ENCODE data around the gene OVCA2.
"Not testable (repeated sequence)": the region's sequence is repeated elsewhere in the genome, so short reads cannot be mapped to it uniquely, and the experiment has no call there.

Gene OVCA2

DNA sequence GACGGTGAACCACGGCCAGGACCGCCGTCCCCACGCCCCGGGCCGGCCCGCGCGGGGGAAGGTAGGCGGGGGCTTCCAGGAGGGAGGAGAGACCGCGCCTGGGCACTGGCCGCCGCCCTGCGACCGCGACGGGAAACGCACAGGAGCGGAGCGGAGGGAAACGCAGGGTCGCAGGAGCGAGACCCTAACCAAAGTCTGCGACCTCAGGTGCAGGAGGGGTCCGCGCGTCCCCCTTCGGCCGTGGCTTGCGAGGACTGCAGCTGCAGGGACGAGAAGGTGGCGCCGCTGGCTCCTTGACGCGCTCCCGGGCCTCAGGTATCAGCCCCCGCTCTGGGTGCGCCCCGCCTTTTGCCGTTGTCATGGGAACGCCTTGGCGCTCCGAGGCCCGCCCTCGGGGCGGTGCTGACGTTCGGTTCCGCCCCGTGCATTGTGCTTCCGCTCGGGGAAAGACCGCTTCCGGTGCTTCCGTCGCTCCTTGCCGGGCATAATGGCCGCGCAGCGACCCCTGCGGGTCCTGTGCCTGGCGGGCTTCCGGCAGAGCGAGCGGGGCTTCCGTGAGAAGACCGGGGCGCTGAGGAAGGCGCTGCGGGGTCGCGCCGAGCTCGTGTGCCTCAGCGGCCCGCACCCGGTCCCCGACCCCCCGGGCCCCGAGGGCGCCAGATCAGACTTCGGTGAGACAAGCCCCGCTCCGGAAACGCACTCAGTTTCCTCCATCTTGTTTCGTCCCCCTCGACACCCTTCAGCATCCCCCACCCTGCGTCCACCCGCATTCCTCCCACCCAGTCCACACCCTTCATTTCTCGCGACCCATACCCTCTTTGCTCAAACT is at the start of gene OVCA2:
Gene OVCA2 (plus strand): TSS at position 462 of the 829 bp plus-strand sequence. CDS start 26 bp downstream, at position 488.
- DNase-seq (ENCODE audit: low spot score): peak; percentile 90

DNA sequence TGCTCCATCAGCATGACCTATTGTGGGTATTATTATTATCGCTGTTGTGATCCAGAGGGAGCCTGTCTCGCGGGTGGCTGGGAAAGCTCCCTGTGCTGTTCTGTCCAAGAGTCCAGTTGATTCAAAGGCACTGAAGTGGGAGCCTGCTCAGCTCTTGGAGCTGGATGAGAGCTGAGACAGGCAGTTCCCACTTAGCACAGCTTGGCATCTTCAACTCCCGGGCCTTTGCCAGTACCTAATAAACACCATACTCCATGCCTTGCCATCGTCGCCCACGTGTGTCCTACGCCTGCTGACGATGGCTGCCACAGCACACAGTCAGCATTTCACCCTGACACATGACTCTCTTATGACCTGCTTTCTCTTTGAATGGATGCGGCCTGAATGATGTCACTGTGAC is 49.3 kb upstream of the OVCA2 start:
- no peak for DNase-seq (ENCODE audit: low spot score)

DNA sequence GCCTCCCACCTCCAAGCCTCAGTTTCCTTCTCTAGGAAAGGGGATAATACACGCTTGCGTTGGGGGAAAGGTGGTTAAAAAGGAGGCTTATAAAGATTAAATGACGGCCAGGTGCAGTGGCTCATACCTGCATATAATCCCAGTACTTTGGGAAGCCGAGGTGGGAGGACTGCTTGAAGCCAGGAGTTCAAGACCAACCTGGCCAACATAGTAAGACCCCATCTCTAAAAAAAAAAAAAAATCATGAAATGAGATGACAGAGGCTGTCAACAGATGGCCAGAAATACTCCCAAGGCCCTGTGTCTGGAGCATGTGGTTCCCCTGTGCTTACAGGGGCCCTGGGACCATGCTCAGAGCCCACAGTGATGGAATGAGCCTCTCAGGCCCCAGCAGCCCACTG is 47.1 kb upstream of the OVCA2 start:
- DNase-seq (ENCODE audit: low spot score): no peak

DNA sequence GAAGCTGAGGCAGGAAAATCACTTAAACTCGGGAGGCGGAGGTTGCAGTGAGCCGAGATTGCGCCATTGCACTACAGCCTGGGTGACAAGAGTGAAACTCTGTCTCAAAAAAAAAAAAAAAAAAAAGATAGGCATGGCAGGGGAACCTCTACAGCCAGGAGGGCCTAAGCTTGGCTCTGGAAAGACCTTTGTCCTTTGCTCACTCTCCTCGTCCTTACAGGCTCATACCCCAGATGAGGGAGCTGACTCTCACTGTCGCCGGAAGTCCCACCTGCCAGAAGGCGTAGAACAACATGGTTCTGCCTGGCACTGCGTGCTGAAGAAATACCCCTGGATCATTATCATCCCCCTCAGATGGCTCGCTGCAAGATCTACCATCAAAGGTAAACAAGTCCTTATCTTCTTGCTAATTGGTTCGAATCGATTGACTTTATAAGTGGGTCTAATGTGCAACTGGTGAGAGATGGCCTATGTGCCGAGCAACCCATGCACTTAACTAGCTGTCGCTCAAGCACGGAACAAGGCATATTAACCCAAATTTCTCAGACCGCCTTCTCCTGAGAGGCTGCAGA is 46.4 kb upstream of the OVCA2 start:
- no peak for DNase-seq (ENCODE audit: low spot score)

DNA sequence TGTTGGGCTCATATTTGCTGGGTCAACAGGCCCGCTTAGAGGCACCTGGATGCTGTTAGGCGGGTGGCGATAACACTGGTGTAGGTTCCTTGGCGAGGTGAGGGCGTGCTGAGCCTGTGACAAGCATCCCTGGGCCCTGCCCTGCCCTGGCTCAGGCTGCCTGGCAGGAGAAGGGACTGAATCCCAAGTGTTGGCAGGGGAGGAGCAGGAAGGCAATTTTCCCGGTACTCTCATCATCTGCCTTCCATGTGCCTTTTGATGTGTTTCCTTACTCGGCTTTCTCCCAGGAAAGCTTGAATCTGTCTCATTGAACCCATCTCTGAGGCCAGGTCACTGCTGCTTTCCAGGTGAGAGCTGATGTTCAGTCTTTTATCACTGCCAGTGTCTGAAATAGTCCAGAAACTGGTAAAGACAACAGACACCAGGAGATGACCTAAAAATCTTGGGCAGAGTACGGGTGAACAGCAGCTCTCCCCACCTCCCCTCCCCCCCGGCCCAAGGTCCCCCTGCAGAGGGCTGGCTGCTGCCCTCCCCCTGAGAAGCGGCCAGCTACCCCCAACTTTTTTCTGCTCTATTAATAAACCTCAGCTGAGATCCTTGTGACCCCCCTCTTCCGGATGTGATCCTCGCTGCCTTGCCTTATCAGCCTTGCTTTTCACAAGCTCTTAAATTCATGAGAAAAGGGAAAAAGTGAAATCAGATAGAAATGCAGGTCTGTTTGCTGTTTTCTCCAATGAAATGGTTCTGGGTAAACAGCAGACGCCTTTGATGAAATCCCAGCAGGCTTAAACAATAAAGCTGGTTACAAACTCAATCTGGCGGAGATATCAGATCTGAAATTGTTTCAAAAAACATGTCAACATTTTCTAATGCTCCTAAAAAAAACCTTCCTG is 45.7 kb upstream of the OVCA2 start:
- DNase-seq (ENCODE audit: low spot score): no peak

DNA sequence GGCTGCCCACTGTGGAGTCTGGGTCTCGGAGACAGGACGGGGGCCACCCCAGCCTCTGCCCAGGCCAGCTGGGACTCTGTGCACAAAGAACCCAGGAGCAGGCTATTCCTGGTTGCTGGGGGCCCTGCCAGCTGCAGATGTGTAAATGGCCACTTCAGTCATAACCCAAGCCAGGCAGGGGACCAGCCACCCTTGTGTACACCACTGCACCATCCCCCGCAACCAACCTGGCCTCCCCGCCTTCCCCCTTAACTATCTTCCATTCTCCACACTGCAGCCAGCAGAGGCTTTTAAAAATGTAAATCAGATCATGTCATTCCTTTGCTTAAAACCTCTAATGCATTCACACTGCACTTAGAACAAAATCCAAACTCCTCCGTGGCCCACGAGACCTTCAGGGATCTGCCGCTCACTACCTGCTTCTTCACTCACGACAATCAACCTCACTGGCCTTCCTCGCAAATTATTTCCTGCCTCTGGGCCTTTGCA is 45.0 kb upstream of the OVCA2 start:
- no peak for DNase-seq (ENCODE audit: low spot score)

DNA sequence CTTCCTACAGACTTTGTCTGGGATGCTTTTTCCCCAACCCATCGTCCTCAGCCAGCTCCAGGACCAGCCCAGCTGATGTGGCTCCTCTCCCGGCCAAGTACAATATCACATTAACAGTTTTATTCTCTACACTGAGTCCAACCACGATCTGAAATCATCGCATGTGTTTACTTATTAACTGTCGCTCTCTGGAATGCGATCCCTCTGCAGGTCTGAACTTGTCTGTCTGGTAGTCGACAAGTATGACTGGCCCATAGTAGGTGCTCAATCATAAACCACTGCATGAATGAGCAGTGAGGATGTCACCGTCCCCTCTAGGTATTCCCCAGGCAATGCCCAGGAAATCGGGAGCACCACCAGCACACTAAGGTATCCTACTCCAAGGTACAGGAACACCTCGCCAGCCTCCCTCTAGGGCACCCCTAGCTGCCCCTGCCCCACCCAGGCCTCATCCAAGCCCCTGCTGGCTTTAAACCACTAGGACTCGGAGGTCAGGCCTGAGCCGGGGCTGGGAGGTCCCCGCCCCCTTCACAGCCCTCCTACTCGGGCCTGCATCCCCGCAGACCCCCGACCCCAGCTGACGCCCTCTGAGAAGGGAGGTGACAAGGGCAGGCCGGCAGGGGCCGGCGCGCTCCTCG is 44.4 kb upstream of the OVCA2 start:
- DNase-seq (ENCODE audit: low spot score): no peak

DNA sequence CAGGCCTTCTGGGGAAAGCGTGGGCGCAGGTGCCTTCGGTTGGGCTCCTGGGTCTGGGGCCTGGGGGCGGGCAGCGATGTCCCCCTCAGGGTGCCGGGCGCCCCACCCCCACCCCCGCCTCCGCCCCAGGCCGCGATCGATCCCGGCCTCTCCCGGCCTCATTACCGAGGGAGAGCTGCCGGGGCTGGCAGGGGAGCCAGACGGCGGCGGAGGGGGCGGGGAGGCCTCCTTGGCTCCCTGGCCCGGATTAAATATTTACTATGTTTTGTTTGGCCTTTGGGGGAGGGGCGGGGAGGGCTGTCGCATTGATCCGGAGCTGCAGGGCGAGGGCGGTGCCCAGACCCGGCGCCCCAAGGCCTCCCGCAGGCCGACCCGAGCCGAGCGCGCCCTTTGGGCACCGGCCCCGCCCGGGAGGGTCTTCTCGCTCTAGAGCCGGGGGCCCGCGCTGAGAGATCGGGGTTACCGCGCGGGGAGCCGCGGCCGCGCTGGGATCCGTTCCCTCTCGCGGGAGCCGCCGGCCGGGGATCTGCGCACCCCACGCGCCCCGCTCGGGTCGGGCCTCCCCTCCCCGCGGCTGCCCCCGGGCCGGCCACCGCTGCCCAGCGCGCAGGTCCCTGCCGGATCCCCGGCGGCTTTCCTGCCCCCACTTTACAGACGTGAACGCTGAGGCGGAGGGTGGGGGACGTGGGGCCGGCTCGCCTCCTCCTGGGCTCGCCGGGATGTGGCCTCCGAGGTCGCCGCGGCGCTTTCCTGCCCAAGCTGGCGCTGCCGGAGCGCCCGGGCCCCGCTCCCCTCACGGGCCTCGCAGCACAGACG is 43.7 kb upstream of the OVCA2 start:
- DNase-seq (ENCODE audit: low spot score): no peak

DNA sequence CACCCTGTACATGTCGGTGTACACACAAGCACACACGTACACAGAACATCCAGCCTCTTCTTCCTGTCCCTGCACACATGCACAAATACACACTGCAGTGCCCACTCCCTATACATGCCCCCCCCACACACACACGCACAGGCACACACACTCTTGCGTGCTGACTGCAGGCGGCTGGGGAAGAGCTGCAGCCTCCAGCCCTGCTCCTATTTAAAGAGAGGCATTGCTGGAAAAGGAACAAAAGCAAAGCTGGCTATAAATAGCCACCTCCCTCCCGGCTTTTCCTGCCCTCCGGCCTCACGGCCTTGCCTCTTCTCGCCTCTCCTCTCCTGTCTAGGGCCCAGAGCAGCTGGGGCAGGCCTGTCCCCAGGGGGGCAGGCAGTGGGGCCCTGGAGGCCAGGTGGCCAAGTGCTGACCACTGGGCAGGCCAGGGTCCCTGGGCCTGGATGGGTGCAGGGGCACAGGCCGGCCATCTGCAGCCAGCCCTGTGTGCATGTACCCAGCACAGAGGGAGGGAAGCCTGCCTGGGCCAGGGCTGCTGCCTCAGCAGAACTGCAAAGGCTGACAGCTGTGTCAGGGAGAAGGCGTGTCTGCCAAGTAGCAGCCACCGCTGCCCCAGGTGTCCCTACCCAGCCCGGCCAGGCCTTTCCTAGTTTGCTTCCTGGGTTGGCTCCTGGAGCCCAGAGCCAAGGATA is 42.1 kb upstream of the OVCA2 start:
- peak; percentile 33 for DNase-seq (ENCODE audit: low spot score)

DNA sequence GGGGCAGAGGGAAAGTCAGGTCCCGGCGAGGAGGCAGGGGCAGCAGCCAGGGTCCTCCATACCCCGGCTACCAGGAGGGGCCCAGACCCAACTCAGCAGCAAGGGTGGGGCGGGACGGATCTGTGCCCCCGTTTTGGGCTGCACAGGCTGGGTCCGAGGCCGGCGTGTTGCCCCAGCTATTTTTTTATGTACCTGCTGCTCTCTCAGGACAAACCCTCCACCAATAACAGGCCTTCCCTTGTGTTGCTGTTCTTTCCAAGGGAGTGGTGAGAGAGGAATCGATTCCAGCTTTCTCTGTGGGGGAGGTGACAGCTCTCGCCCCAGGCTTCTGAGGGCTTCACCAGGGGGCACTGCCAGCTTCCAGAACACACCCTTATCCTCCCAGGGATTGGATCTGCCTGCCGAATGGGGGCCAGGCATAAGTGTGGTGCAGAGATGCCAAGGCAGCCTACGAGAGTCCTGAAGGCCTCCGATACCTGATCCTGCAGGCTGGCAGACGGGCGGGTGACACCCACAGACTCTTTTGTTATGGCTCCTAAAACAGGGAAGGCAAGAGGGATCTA is 39.0 kb upstream of the OVCA2 start:
- no peak for DNase-seq (ENCODE audit: low spot score)

DNA sequence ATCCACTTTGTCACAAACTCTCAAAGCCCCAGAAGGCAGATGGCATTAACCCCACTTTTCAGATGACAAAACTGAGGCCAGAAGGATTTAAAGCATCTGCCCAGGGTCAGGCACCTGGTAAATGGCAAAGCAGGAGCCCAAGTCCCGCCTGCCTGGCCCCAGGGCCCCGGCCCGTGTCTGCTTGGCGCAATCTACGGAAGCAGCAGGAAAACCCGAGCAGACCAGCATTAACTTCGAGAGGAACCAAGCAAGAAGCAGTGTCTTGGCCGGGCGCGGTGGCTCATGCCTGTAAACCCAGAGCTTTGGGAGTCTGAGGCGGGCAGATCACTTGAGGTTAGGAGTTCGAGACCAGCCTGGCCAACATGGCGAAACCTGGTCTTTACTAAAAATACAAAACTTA is 38.3 kb upstream of the OVCA2 start:
- no peak for DNase-seq (ENCODE audit: low spot score)

DNA sequence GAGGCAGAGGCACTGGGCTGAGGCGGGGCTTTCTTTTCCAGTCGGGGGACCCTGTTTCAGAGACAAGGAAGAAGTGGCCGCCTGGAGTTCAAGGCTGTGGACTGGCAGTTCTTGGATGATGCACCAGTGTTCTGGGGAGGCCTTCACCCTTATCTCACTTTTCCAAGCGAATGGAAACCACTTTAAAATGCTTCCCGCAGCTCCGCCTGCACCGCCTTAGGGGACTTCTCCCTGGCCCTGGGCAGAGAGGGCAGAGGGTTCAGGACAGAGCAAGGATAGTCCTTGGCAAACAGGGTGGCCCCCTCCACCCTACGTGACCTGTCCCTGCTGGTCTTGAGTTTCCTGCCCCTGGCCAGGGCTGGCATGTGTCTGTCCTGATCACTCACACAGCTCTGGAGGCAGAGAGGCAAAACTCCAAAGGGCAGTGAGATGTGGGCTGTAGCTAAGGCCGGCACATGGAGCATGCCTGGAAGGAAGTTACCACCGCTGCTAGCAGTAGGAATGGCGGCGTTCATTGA is 37.3 kb upstream of the OVCA2 start:
- no peak for DNase-seq (ENCODE audit: low spot score)

DNA sequence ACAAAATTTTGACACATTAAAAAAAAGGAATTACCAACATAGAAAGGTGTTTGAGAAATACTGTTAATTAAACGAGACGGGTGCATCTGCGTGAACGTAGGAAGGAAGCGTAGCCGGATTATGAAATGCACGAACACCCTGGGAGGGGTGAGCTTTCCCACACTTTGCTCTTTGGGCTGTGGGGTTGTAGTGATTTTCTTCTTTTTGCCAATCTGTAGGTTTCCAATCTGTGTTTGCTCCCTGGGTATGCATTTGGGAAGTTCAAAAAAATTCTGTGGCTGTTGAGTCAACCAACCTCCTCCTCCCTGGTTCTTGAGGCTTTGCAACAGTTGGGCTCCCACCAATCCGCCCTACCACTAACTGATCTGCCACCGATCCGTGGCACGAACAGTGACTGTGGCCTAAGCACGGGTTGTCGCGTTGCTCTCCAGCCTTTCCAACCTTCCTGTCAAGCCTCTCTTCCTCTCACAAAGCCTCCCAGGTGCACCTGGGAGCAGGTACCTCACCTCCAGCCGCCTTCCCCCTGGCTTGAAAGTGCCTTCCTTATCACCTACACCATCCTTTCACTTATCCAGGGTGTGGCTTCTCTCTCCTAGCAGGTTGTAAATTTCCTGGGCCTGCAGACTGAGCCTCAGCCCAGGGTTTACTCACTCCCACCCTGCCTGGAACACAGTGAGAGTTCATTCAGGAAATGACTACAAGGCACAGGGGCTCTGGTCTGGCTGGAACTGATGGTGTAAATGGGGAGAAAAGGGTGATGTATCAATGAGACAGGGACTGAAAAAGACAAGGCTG is 33.3 kb upstream of the OVCA2 start:
- DNase-seq (ENCODE audit: low spot score): no peak

DNA sequence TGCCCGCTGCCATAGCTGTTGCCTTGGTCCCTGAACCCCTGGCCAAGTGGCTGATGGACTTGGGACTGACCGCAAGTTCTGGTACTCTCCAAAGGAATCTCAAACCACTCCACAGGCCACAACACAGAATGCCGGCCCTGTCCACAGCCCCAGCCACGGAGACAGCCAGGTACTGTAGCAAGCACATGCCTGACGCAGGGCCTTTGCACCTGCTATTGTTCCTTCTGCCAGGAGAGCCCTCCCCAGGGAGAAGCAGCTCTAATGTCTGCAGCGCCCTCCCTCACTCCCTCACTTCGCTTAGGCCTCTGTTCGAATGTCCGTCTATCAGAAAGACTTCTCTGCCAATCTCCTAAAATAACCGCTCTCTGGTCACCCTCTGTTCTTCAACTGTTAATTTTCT is 32.1 kb upstream of the OVCA2 start:
- no peak for DNase-seq (ENCODE audit: low spot score)

DNA sequence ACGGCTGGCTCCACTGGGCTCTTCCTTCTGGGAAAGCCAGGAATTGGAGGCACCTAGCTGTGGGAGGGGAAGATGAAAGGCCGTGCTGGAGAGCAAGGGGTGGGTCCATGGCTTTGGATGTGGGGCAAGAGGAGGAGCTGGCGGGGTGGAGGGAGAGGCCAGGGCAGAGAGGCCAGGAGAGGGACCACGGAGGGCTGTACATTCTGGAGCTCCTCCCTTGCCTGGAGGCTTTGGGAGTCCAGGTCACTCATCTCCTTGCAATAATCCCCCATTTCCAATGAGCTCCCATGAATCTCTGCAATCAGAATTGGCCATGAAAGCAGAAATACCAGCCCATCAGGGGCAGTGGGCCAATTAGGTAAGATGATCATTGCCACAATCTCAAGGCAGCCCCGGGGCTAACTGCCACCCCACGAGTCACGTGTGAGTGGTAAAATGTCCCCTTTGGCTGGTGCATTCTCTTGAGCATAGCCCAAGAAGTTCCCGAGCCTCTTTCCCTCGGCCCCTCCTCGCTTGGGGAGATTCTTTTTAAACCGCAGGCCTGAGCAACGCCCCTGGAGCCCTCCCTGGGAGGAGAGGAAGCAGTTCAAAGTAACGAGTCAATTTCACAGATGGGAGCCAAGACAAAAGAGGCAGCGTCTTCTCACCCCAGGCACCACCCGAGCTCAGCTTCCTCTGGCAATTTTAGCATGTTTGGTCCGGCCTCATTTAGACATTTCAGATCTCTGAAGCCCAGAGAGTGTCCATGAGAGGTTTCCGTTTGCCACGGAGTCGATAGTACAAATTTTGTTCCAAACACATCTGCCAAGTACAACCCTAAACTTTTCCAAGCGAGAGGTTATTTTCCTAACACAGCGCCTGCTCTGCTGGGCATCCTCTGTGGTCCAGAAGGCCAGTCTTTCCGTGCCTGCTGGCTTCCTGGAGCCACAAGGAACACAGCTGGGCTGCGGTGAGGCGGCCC is 30.1 kb upstream of the OVCA2 start:
- no peak for DNase-seq (ENCODE audit: low spot score)

DNA sequence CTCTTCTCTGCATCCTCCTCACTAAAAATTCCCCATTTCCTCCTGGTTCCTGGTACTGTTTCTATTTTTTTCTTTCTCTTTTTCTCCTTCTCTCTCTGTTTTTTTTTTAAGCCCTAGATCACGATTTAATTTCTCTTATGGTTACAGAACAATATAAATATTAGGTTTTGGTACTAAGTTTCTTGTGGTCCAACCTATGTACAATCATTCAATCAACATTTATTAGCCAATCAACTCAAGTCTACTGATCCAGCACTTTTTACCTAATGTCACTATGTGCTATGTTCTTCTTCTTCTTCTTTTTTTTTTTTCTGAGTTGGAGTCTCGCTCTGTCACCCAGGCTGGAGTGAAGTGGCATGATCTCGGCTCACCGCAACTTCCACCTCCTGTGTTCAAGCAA is 29.3 kb upstream of the OVCA2 start:
- DNase-seq (ENCODE audit: low spot score): no peak

DNA sequence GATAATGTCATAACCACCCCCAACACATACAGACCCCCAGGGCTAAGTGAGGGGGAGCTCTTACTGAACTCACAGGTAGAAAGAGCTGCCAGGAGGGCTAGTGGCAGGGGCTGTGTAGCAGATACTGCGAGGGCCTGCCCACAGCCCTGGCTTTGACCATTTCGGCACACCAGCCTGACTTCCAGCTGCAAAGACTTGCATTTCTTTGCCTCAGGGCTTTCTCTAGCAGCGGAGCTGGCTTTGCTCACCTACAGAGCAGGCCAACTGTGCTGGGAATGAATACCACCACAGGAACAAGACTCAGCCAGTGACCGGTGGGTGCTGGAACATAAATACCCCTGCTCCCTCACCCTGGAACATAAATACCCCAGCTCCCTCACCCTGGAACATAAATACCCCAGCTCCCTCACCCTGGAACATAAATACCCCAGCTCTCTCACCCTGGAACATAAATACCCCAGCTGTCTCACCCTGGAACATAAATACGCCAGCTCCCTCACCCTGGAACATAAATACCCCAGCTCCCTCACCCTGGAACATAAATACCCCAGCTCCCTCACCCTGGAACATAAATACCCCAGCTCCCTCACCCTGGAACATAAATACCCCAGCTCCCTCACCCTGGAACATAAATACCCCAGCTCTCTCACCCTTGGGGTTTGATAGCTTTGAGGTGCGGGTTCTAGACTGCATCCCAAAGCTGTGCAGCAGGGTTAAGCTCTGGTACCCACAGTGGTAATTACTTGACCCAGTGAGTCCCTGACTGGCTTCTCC is 28.4 kb upstream of the OVCA2 start:
- not testable (repeated sequence) for DNase-seq (ENCODE audit: low spot score)

Measured in COLO829 (cell line).